Nucleus accumbens (tissue), 56 donors: ENCODE results near the gene PLXNC1.

ENCODE experiments used
- DNase-seq, 56 donors: peaks; one replicate each; lab custom pipeline; 2025; lab: John Stamatoyannopoulos, UW

PLXNC1 gene

DNA sequence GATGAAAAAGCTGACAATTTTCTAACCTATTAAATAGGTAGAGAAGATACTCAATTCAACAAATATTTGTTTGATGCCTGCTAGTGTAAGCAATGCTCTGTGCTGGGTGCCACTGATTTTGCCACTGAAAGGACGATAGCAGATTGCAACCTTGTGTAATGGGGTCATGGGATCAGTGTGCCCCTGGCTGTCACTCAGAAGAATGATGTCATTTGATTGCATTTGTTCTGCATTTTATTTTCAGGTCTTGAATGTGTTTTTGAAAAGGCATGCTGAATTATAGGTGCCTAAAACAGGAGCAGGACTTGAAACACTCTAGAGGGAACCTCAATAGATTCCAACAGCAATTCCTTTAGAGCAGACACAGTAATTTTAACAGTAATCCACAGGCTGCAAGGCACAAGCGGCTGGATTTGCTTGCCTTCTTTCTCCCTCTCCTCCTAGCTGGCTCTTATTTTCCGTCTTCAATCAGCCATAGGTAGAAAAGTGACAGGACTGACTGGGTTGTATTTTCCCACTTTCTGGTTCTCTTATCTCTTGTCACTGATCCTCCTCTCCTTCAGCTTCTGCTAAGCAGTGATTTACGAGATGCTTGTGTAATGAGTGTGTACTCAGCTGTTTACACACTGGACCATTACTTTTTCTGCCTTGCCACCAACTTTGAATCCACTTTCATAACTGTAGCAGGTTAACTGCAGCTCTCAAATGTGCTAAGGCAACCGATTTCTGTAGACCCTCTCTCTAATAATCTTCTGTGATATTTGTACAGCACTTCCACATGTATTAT, 4.1 kb downstream of the PLXNC1 start:
- DNase-seq: no peak

DNA sequence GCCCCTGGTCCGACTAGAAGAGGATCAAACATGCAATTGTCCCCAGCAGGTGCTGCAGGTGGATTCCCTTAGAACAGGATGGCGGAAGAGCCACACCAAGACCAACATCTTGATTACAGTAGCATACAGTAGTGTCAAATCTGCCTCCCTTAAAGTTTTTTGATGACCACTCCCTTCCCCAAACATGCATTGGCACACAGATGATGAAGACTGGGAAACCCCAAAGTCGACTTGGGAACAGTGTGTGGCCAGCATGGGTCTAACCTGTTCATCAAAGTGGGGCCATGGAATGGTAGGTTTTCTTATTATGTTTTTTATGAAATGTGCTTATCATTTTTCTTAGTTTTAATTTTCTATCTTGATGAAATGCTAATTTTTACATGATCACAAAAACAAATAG, 8.8 kb downstream of the PLXNC1 start:
- no peak for DNase-seq

DNA sequence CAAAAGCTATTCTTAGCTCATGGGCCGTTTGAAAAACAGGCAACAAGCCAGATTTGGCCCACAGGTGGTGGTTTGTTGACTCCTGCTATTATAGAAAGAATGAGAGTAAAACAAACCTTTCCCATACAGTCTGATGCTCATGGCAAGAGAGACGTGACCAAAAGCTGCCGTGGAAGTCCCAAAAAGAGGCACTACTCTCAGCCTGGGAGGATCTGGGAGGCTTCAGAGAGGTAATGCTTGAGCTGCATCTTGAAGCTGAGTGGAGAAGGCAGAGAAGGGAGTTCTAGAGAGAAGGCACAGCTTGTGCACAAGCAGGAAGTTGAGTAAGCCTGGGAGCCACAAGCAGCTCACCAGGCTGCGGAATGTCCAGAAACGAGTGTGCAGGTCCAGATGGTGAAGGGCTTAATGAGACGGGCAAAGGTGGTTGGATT, 9.6 kb downstream of the PLXNC1 start:
- no peak for DNase-seq

DNA sequence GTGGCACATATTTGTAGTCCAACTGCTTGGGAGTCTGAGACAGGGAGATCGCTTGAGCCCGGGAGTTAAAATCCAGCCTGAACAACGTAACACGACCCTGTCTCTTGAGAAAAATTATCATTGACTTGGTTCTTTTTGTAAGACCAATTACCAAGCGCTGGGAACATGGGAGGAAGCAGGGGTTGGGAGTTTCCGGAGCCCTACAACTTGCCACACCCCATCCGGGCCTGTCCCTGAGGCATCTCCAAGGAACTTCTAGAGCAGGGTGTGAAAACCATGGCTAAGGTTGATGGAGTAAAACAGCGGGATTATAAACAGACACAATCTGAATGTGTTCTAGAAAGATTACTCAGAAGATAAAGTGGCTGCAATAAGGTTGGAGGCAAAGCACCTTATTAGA, 10.3 kb downstream of the PLXNC1 start:
- no peak for DNase-seq

DNA sequence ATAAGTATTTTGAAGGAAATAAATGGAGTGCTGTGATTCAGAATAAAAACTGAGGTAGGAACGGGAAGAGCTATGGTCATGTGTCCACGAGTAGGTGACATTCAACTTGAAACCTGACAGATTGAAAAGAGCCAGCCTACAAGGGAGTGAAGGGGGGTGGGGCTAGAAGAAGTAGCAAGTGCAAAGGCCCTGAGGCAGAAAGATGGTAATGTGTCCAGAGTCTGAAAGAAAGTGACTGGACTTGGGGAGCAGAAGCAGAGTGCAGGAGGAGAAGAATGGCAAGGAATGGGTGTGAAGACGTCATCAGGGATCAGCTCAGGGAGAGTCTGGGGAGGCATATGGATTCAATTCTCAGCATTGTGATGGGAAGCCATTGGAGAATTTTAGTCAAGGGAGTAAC, 13.7 kb downstream of the PLXNC1 start:
- DNase-seq: no peak

DNA sequence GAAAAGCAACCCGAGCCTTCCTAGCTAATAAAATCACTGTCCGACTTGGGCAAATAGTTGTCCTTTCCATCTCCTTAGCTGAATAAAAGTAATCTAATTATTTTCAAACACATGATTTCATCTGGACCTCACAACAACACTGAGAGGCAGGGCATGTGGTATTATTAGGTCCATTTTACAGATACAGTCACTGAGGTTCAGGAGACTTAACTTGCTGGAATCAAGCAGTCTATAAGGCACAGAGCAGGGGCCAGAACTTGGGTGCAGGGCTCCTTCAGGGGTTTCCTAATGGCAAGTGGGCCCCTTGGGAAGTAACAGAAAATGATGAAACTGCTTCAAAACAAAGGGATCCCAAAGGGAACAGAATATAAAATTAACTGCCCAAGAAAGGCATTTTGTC, 15.5 kb downstream of the PLXNC1 start:
- DNase-seq: no peak

DNA sequence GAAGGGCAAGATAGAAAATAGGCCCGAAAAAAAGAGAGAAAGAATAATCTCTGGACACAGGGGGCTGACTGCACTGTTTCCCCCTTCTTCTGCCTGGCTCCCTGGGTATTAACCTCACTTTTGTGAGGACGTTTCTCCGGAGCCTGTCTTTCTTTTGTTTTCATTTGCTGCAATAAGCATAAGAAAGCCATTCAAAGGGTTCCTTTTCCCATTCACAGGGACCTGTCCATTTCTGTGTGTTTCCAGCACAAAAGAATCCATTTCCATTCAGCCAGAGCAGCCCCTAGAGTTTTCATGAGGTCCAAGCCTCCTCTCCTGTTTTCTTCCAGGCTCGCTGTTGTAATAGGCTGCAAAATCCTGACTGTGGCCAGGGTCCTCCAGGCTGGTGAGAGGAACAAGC, 16.8 kb downstream of the PLXNC1 start:
- no peak for DNase-seq

DNA sequence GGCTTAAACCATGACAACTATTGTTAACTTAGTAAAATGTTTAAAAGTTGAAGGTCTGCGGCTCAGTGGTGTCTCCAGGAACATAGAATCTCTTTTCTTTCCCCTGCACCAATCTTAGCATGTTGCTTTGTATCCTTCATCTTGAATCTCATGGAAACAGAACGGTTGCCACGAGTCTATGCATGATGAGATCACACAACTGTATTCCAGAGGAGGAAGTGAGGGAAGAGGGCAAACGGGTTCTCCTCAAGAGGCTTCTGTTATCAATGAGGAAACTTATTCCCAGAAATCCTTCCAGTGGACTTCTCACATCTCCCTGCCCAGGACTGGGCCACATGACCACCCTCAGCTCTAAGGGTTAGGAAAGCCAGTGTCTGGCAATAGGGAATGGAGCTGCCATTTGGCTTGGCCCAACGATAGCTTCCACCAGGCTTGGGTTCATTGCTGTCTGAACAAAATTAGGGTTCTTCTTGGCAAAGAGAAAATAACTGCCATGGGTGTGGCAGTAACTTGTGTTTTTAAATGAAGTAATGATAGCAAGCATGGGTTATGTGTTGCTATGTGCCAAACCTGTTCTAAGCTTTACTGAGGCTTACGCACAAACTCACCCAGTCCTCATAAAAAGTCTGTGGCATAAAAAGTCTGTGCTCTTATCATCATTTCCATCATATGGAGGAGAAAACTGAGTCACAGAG, 17.4 kb downstream of the PLXNC1 start:
- no peak for DNase-seq

DNA sequence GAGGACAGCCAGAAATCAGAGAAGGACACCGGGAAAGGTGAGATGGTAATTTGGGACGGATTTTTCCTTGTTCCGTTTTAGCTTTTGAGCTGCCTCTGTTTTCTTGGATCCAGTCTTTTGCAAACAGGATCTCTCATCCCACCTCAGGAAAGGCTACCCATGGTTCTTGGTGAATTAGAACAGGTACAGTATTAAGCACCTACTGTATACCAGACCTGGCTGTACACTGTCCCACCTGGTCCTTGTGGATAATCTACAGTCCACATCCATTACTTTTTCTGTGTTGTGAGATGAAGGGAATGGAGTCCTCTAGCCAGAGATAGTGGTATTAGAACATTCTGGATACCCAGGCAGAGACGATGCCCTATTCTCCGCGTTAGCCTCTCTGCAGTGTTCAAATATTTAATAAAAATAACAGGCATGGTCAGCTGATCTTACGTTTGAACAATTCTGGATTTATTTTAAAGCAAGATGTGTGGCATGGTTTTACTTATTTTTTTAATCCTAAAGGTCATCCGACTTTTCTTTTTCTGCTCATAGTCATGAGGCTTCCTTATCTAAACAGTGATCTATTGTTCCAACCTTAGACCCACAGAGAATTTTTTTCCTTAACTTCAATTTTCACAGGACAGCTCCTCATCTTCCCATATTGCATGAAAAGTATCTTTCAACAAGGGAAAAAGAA, 18.8 kb downstream of the PLXNC1 start:
- DNase-seq: no peak

DNA sequence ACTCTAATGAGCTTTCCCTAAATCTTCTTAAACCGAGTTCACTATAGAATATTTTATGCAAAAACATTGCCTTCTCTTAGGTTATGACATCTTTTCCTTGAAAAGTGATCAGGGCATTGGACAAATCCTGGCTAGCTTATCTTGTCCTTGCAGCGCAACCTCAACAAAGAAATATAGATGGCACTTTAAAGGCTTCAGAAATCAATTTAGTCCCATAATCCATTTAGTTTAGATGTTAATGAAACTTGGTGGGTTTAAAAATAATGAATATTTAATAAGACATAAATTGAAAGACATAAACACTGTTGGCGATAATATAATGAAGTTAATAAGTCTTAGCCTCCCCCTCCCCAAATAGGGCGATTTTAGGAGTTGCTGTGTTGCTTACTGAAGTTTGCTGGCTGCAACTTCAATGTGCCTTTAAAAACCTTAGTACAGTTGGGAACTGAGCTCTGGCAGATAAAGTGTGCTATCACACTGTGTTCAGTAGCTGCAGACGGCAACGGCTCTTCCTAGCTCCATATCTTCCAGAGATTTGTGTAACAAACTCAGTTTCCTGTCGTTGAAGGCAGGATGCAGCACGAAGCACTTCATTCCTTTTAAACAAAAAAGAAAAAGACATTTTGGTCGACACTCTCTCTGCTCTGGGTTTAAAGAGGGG, 19.5 kb downstream of the PLXNC1 start:
- DNase-seq: no peak

DNA sequence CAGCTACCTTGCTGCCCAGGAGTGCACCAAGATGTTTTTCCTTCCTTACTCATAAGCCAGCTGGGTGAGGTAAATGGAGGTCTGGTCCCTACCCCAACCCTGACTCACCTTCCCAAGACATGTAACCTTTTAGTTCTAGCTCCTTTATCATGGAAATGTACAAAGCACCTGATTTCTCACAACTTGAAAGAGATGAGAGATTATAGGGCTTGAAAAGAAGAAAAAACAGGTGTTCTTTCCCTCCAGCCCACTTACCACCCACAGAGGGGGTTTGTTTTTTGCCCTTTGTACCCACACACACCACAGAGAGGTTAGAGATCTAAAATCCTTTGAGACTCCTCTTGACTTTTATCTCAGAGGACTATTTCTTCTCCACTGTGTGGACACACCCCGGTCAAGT, 21.1 kb downstream of the PLXNC1 start:
- no peak for DNase-seq

DNA sequence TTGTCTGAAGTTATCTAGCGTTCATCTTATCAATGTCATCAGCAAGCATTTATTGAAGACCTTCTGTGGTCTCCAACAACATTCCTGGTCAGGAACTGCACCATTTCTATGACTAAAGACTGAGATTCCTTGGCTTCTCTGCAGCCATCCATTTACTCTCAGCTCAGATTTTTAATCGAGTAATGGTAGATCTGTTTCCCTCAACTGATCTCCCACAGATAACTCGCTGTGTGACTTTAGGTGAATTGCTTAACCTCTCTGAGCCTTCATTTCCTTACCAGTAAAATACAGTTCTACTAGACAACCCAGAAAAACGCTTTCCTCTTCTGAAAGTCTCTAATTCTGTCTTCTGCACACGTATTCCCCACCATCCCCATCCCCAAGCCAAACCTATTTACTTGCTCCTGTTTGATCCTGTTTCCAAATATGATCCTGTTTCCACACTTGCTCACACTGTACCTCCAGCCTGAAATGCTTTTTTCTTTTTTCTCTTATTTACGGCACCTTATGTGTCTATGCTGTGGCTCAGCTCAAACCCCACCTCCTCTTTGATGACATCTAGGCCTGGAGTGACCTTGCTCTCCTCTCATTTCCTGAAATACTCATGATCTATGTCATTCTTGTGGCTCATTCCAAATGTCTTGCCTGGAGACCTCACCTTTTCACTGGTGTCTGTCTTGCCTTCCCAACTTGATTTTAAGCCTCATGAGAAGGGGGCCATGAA, 21.8 kb downstream of the PLXNC1 start:
- no peak for DNase-seq

DNA sequence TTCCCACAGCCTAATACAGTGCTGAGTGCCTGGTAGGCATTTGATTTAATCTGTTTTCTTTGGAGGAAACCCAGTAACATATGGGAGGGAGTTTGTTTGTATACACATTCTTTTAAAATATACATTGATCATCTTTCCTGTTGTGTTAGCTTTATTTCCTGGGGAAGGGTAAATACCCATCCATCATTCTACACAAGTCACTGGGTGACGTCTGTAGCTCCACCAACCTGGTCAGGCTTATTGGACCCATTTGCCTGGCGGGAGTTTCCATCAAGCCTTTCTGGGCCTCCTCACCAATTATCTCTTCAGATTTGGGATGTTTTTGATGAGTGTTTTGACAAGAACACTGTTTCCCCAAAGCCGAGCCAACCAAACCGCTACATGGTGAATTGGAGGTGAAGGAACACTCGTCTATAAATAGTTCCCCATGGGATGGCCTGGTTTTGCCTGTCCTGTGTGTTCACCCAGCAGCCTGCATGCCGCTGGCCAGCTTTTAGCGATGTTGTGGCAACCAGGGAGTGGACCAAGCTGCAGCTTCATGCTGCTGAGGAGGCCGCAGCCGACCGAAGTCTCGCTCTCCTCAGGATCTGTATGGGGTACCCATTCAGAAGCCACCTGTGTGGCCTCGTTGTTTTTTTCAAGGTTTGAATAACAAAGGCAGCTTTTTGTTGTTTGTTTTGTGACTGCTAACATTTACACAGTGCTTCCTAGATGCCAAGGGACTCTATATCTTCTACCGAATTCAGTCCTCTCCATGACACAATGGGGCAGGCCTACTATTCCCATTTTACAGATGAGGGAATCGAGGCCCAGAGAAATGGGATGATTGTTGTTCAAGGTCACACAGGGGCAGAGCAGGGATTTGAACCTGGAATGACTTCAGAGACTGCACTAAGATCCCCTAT, 22.6 kb downstream of the PLXNC1 start:
- DNase-seq: no peak

DNA sequence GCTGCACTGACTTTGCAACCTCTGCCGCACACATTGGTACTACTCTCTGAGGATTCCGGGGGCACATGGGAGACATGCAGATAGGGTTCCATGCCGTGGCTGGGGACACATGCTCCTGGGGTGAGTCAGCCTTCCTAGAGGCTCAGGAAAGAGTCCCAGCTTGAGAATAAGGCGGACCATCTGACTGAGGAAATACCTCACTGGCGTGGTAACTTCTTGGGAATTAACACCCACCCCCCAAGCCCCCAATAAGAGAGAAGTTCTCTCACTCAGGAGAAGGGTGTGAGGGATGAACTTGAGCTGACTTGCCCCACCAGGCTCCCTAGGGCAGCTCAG, 23.2 kb downstream of the PLXNC1 start:
- DNase-seq: no peak

DNA sequence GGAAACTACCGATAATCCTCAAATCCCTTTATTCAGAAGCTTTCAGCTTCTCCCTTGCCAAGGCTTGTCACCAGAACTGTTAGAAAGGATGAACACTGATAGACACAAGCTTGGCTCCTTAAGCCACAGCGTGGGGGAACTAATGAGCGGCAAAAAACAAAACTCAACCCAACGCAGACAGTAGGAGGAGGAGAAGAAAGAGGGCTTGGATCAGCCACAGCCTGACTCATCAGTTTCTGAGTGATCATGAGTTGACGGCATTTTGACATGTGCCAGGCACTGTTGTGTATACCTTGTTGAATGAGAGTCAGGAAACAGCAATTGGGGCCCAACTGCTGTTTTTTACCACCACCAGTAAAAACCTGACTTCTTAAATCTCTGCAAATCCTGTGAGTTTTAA, 23.7 kb downstream of the PLXNC1 start:
- peak in 1 of 56 donors; percentile 10 for DNase-seq

DNA sequence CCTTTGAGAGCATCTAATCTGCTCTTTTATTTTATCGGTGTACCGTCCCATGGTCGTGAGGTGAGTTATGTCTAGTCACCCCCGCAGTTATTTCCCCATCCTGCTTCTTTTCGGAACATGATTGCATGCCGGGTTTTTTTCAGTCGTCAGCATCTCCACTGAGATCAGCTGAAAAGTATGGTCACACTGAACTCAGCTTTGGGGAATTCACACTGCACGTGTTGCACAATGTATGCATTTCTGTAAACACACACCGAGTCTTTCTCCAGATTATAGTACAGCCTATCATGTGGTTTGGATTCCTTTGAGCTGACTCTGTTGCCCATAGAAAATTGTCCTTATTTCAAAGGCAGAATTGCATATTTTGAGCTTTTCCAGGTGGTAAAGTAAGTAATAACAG, 24.6 kb downstream of the PLXNC1 start:
- no peak for DNase-seq

DNA sequence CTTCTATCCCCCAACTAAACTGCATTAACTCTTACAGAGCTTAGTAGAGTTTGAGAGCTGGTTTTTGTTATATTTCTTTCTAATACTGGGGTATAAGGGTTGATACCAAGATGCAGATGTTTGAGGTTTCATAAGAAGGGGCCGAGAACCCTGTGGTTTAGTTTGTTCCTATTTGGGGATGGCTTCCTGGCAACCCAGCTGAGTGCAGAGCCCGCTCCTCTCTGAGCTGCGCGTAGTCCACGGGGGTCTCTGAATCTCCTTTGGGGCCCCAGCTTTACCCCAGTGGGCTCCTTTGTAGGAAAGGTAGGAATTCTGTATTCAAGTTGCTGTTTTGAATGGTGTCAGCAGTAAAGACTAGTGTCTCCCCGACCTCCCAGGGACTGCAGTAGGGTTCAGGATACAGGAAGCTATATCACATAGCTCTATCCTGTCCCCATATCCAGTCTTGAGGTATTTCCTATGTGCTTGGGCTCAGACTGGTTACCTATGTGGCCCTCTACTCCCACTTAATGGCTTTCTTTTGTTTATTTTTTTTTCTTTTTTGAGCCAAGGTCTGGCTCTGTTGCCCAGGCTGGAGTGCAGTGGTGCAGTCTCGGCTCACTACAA, 25.4 kb downstream of the PLXNC1 start:
- DNase-seq: no peak

DNA sequence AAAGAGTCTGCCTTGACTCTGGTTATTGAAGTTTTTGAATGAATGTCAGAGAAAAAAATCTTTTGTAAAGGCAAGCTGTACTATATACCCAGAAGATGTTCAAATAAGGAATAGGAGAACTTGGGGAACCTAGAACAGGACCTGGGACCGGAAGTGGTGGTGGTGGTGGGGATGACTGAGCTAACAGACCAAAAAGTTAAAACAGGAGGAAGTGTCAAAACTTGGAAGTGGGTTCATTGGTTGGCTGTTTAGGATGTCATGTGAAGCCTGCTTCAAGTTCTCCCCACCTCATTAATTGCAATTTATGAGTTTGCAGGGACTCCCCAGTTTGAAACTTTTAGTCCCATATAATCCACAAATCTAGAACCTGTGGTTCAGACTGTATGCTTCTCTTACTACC, 26.2 kb downstream of the PLXNC1 start:
- no peak for DNase-seq
